HL-60 (cell line): ENCODE data around the gene NPHP1.
"Not testable (repeated sequence)": the region's sequence is repeated elsewhere in the genome, so short reads cannot be mapped to it uniquely, and the experiment has no call there.

Experiments
- DNase-seq, 2 experiments: peaks; one replicate each; pipeline ENCODE4 v3.0.0-alpha.2; 2010 to 2020; ENCODE audit warnings: low read depth in 1 of 2, low spot score in 1 of 2
- H3K27ac ChIP-seq: fragments of 250-450 bp; sonication (Bioruptor Pico); replicated peaks from 2 replicates; pipeline ENCODE4 v1.5.1; 2020; ENCODE audit warnings: mild to moderate bottlenecking, moderate library complexity
- H3K27me3 ChIP-seq: fragments of 250-450 bp; sonication (Bioruptor Pico); 2 replicates; pipeline ENCODE4 v1.5.1; 2021; ENCODE audit warnings: mild to moderate bottlenecking, moderate library complexity; ENCODE audit not compliant: insufficient read depth, poor library complexity, severe bottlenecking
- H3K4me3 ChIP-seq: replicated peaks from 2 replicates; pipeline ENCODE4 v1.5.1; 2011; ENCODE audit warnings: mild to moderate bottlenecking, control low read depth, low read length; ENCODE audit not compliant: insufficient read depth
- CTCF ChIP-seq: IDR thresholded peaks from one replicate; pipeline ENCODE4 v1.5.1; 2011; ENCODE audit warnings: low read length, control low read depth, inconsistent platforms; ENCODE audit not compliant: insufficient read depth
- GABPA ChIP-seq: IDR thresholded peaks from 2 replicates; pipeline ENCODE4 v1.6.1; 2012; ENCODE audit warnings: low read depth
- POLR2AphosphoS5 ChIP-seq: IDR thresholded peaks from 2 replicates; pipeline ENCODE4 v1.6.1; 2012; ENCODE audit warnings: low read depth
- SPI1 ChIP-seq: IDR thresholded peaks from 2 replicates; pipeline ENCODE4 v1.6.1; 2012; ENCODE audit warnings: low read depth, mild to moderate bottlenecking, borderline replicate concordance
- TF ChIP-seq, protein P1 (sequence below): IDR thresholded peaks from 2 replicates; pipeline ENCODE4 v1.6.1; 2012; ENCODE audit warnings: low read depth; ENCODE audit not compliant: insufficient replicate concordance

NPHP1 gene

DNA sequence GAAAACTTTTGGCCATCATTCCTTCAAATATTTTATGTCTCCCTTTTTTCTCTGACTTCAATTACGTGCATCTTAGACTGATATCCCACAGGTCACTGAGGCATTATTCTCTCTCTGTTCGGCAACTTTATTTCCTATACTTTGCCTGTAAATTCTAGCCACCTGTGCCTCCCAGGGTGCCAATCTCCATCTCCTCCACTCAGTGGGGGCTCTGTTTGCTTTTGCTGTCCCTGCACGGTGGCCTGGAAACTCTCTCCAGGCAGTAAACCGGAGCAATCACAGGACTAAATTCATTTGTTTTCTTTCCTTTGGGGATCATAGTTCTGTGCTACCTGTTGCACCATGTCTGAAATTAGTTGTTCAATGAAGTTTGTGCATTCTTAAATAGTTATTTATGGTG lies 17.1 kb upstream of the NPHP1 start:
- peaks cover 12% of the 10 kb centered on the region for H3K27me3 ChIP-seq
- H3K27ac ChIP-seq, result no peak overlapping the region
- no peak for TF ChIP-seq SPI1
- TF ChIP-seq, protein P1, sequence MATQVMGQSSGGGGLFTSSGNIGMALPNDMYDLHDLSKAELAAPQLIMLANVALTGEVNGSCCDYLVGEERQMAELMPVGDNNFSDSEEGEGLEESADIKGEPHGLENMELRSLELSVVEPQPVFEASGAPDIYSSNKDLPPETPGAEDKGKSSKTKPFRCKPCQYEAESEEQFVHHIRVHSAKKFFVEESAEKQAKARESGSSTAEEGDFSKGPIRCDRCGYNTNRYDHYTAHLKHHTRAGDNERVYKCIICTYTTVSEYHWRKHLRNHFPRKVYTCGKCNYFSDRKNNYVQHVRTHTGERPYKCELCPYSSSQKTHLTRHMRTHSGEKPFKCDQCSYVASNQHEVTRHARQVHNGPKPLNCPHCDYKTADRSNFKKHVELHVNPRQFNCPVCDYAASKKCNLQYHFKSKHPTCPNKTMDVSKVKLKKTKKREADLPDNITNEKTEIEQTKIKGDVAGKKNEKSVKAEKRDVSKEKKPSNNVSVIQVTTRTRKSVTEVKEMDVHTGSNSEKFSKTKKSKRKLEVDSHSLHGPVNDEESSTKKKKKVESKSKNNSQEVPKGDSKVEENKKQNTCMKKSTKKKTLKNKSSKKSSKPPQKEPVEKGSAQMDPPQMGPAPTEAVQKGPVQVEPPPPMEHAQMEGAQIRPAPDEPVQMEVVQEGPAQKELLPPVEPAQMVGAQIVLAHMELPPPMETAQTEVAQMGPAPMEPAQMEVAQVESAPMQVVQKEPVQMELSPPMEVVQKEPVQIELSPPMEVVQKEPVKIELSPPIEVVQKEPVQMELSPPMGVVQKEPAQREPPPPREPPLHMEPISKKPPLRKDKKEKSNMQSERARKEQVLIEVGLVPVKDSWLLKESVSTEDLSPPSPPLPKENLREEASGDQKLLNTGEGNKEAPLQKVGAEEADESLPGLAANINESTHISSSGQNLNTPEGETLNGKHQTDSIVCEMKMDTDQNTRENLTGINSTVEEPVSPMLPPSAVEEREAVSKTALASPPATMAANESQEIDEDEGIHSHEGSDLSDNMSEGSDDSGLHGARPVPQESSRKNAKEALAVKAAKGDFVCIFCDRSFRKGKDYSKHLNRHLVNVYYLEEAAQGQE, result no peak
- no peak for TF ChIP-seq GABPA
- no peak for TF ChIP-seq POLR2AphosphoS5
- no peak for TF ChIP-seq CTCF
- DNase-seq, result no peak
- no peak overlapping the region for H3K4me3 ChIP-seq

DNA sequence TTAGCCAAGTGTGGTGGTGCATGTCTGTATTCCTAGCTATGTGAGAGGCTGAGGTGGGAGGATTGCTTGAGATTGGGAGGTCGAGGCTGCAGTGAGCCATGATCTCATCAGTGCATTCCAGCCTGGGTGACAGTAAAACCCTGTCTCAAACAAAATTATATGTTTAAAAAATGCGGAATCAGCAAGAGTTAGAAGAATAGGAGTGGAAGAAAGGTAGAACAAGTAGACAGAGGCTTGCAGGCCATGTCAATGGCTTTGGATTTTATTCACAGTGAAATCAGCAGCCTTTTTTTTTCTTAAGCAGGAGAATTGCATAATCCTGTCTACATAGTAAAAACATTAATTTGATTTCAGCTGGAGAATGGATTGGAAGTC lies 15.4 kb upstream of the NPHP1 start:
- no peak for TF ChIP-seq GABPA
- no peak for TF ChIP-seq SPI1
- TF ChIP-seq CTCF, result no peak
- TF ChIP-seq, protein P1, result no peak
- TF ChIP-seq POLR2AphosphoS5, result no peak
- no peak overlapping the region for H3K27ac ChIP-seq
- H3K4me3 ChIP-seq, result no peak overlapping the region
- H3K27me3 ChIP-seq, result peaks cover 10% of the 10 kb centered on the region
- DNase-seq, result no peak

- H3K27me3 ChIP-seq, result peaks cover 8% of the 10 kb centered on the region
Measured at GRCh38 chr2:110219496-110220189, 14.8 kb upstream of the NPHP1 start.

GRCh38 chr2:110218889-110219288 lies 14.1 kb upstream of the NPHP1 start:
- H3K4me3 ChIP-seq, DNase-seq, H3K27ac ChIP-seq, H3K27me3 ChIP-seq: not testable (repeated sequence)

More at GRCh38 chr2:110219496-110220189, 14.8 kb upstream of the NPHP1 start:
- no peak for DNase-seq
- Histone ChIP-seq H3K4me3 (no peak overlapping the region), H3K27ac (no peak overlapping the region)
- TF ChIP-seq SPI1 (no peak), GABPA (no peak), POLR2AphosphoS5 (no peak), CTCF (no peak)
- TF ChIP-seq, protein P1, result no peak
